SK-N-SH treated with all-trans-retinoic acid at 6 μM for 48 hours (cell line): ENCODE measurements around the gene NUBP1.

ENCODE experiments used
- ARNTL ChIP-seq: fragments of 450-650 bp; formaldehyde crosslinking; IDR thresholded peaks from 2 replicates; pipeline ENCODE4 v1.5.0; 2020; ENCODE audit warnings: low read depth, mild to moderate bottlenecking, moderate library complexity, borderline replicate concordance
- CREB5 ChIP-seq: fragments of 250-450 bp; sonication (Bioruptor Pico); IDR thresholded peaks from 2 replicates; pipeline ENCODE4 v1.5.1; 2020; ENCODE audit warnings: low read depth, mild to moderate bottlenecking, moderate library complexity
- ESRRG ChIP-seq: fragments of 250-450 bp; sonication (Bioruptor Pico); IDR thresholded peaks from 2 replicates; pipeline ENCODE4 v1.6.1; 2021; ENCODE audit warnings: mild to moderate bottlenecking
- PATZ1 ChIP-seq: fragments of 250-450 bp; sonication (Bioruptor Pico); IDR thresholded peaks from 2 replicates; pipeline ENCODE4 v1.8.0; 2020; ENCODE audit warnings: mild to moderate bottlenecking, moderate library complexity, borderline replicate concordance
- RARB ChIP-seq: fragments of 250-450 bp; sonication (Bioruptor Pico); IDR thresholded peaks from 2 replicates; pipeline ENCODE4 v1.8.0; 2021; ENCODE audit warnings: mild to moderate bottlenecking, moderate library complexity
- SNAI2 ChIP-seq: fragments of 250-450 bp; sonication (Bioruptor Pico); IDR thresholded peaks from 2 replicates; pipeline ENCODE4 v1.5.0; 2020; ENCODE audit warnings: mild to moderate bottlenecking, moderate library complexity
- ZNF565 ChIP-seq: fragments of 450-650 bp; formaldehyde crosslinking; conservative IDR thresholded peaks from 2 replicates; pipeline ENCODE4 v1.5.0; 2020; ENCODE audit warnings: low read depth, mild to moderate bottlenecking, moderate library complexity
- ZNF70 ChIP-seq: fragments of 450-650 bp; formaldehyde crosslinking; IDR thresholded peaks from 2 replicates; pipeline ENCODE4 v1.5.0; 2020; ENCODE audit warnings: mild to moderate bottlenecking, moderate library complexity

DNA sequence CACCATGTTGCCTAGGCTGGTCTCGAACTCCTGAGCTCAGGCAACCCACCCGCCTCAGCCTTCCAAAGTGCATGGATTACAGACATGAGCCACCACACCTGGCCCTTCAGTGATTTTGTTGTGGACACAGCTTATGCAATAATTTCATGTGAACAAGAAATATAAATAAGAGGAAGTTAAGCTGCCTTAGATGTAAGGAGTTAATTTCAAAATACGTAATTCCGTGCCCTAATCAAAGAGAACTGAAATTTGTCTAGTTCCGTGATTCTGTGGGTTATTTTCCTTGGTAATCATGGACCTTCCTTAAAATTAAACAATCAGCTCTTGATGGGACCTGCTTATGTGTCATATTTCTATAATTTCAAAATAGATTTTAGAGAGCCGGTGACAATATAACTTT, 63.1 kb downstream of the NUBP1 start:
- TF ChIP-seq PATZ1 (CRISPR knock-in tag) (no peak), RARB (CRISPR knock-in tag) (no peak), SNAI2 (no peak), CREB5 (CRISPR knock-in tag) (no peak), ZNF70 (CRISPR knock-in tag) (no peak), ESRRG (CRISPR knock-in tag) (no peak), ZNF565 (no peak), ARNTL (no peak)
